ENCODE measurements around the gene ZC3HAV1L. TPM values are rescaled to one million over a fixed set of nuclear protein-coding genes. Genes with fewer than 3 reads are reported as not detected.
A peak's percentile ranks its signal among the peaks of the same experiment; 100 is the strongest.

ZC3HAV1L gene
- total RNA-seq, 6 experiments from 2014 or later = 0.93 to 3.7 (median 1.8) TPM

GRCh38 chr7:139044813-139045794, 9.3 kb upstream of the ZC3HAV1L start:
- ATAC-seq (peak in 2 of 4 donors; percentile 36 to 58), DNase-seq (no peak)
- Histone ChIP-seq H3K27ac (no peak overlapping the region), H3K9me3 (no peaks in the 10 kb centered on the region), H3K4me3 (no peak overlapping the region), H3K27me3 (no peaks in the 10 kb centered on the region), H3K36me3 (peaks cover 0 to 46% (median 14%) of the 10 kb centered on the region in 4 donors), H3K4me1 (no peaks in the 10 kb centered on the region)
- WGBS (ENCODE audit: insufficient coverage, low coverage, low lambda C conversion rate, missing lambda C conversion rate) = 63% methylated on average over 5 of the region's 5 CpGs
- intact Hi-C loops (cut with DNase I) = no loop called here
- TF ChIP-seq CTCF (IDR thresholded peaks at IDR 0.05) (no peak), POLR2A (IDR thresholded peaks at IDR 0.05) (no peak)

- intact Hi-C loops (cut with DNase I) = no loop called here
- no peaks in the 10 kb centered on the region for H3K4me1 ChIP-seq
- ATAC-seq (peak; percentile 36 to 80 (median 50)), DNase-seq (peak in 1 of 3 donors; percentile 48)
- H3K27me3 ChIP-seq = no peaks in the 10 kb centered on the region
- no peak overlapping the region for H3K27ac ChIP-seq
- H3K4me3 ChIP-seq = no peak overlapping the region
- 43% methylated on average over 11 of the region's 14 CpGs for WGBS (ENCODE audit: insufficient coverage, low coverage, low lambda C conversion rate, missing lambda C conversion rate)
- H3K36me3 ChIP-seq = peaks cover 0 to 36% (median 10%) of the 10 kb centered on the region in 4 donors
- H3K9me3 ChIP-seq = no peaks in the 10 kb centered on the region
- no peak for TF ChIP-seq CTCF (IDR thresholded peaks at IDR 0.05)
- no peak for TF ChIP-seq POLR2A (IDR thresholded peaks at IDR 0.05)
These were observed 8.3 kb upstream of the ZC3HAV1L start for GRCh38 chr7:139043823-139044812.

- Histone ChIP-seq H3K4me1 (no peaks in the 10 kb centered on the region), H3K9me3 (no peaks in the 10 kb centered on the region), H3K36me3 (peaks cover 0 to 15% (median 6%) of the 10 kb centered on the region in 4 donors), H3K4me3 (no peak overlapping the region), H3K27me3 (no peaks in the 10 kb centered on the region), H3K27ac (no peak overlapping the region)
- no peak for TF ChIP-seq POLR2A (IDR thresholded peaks at IDR 0.05)
- TF ChIP-seq CTCF (IDR thresholded peaks at IDR 0.05) = no peak
- no peak for DNase-seq
- 56% methylated on average over 6 of the region's 6 CpGs for WGBS (ENCODE audit: insufficient coverage, low coverage, low lambda C conversion rate, missing lambda C conversion rate)
- peak in 1 of 4 donors; percentile 8 for ATAC-seq
- intact Hi-C loops (cut with DNase I) = no loop called here
These were observed 5.7 kb upstream of the ZC3HAV1L start for GRCh38 chr7:139041378-139042085.

GRCh38 chr7:139038691-139039090, 2.8 kb upstream of the ZC3HAV1L start:
- no peak for ATAC-seq
- H3K4me1 ChIP-seq = no peaks in the 10 kb centered on the region
- WGBS (ENCODE audit: insufficient coverage, low coverage, low lambda C conversion rate, missing lambda C conversion rate) = 73% methylated on average over 2 of the region's 2 CpGs
- intact Hi-C loops (cut with DNase I) = no loop called here
- DNase-seq = no peak
- H3K36me3 ChIP-seq = no peaks in the 10 kb centered on the region
- H3K27me3 ChIP-seq = no peaks in the 10 kb centered on the region
- no peaks in the 10 kb centered on the region for H3K9me3 ChIP-seq
- TF ChIP-seq POLR2A (IDR thresholded peaks at IDR 0.05) = no peak
- TF ChIP-seq CTCF (IDR thresholded peaks at IDR 0.05) = no peak
- H3K4me3 ChIP-seq = no peak overlapping the region
- no peak overlapping the region for H3K27ac ChIP-seq

All from right lobe of liver (tissue), 6 donors.